Measurements from ENCODE around the gene DUS1L.

The DUS1L gene

DNA sequence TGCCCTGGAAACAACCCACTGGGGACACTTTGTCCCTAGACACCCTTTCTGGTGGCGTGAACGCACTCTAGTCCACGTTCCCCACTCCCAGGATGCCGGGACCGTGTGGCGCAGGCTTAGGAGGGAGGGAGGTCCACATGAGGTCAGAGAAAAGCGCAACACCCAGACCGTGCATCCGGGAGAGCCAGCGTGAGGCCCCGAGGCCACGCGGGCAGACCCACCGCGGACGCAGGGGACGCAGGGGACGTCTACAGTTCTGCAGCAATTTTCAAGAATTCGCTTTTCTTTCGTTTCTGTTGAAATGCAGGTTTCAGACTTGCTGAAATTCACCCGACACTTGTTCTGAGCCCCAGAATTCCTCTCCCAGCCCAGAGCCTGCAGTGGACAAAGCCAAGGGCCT lies 18.7 kb downstream of the DUS1L start:
- TF ChIP-seq, protein P1, sequence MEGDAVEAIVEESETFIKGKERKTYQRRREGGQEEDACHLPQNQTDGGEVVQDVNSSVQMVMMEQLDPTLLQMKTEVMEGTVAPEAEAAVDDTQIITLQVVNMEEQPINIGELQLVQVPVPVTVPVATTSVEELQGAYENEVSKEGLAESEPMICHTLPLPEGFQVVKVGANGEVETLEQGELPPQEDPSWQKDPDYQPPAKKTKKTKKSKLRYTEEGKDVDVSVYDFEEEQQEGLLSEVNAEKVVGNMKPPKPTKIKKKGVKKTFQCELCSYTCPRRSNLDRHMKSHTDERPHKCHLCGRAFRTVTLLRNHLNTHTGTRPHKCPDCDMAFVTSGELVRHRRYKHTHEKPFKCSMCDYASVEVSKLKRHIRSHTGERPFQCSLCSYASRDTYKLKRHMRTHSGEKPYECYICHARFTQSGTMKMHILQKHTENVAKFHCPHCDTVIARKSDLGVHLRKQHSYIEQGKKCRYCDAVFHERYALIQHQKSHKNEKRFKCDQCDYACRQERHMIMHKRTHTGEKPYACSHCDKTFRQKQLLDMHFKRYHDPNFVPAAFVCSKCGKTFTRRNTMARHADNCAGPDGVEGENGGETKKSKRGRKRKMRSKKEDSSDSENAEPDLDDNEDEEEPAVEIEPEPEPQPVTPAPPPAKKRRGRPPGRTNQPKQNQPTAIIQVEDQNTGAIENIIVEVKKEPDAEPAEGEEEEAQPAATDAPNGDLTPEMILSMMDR (IDR thresholded peaks at IDR 0.05; ENCODE audit: low read length), result no peak
- no peak for TF ChIP-seq EZH2 (IDR thresholded peaks at IDR 0.05; ENCODE audit: borderline replicate concordance, low read length)
- no peaks in the 10 kb centered on the region; the same call in none of the 2 replicates for H3K36me3 ChIP-seq (ENCODE audit: insufficient read depth, low read length)
- H3K9me2 ChIP-seq (ENCODE audit: low read depth, low read length), result no peaks in the 10 kb centered on the region
- H3K79me2 ChIP-seq (ENCODE audit: insufficient read depth, low read length), result no peaks in the 10 kb centered on the region
- H3F3A ChIP-seq (ENCODE audit: insufficient read depth, low read length), result no peaks in the 10 kb centered on the region
- no peak overlapping the region for H3K4me2 ChIP-seq (ENCODE audit: low read length)
- H3K27me3 ChIP-seq (ENCODE audit: insufficient read depth, low read length), result no peaks in the 10 kb centered on the region
- H3K9ac ChIP-seq (ENCODE audit: low read length), result no peak overlapping the region
- no peak overlapping the region for H3K4me3 ChIP-seq (ENCODE audit: low read depth, low read length, poor library complexity, severe bottlenecking)
- peaks cover 11% of the 10 kb centered on the region for H3K4me1 ChIP-seq (ENCODE audit: insufficient read depth, low read length, severe bottlenecking)
- H4K20me1 ChIP-seq (ENCODE audit: insufficient read depth, low read length), result no peaks in the 10 kb centered on the region
- H3K27ac ChIP-seq (ENCODE audit: low read depth, low read length, poor library complexity, severe bottlenecking), result no peak overlapping the region
- H2AFZ ChIP-seq (ENCODE audit: low read length), result no peak overlapping the region
- no peaks in the 10 kb centered on the region for H3K9me3 ChIP-seq (ENCODE audit: low read length)

DNA sequence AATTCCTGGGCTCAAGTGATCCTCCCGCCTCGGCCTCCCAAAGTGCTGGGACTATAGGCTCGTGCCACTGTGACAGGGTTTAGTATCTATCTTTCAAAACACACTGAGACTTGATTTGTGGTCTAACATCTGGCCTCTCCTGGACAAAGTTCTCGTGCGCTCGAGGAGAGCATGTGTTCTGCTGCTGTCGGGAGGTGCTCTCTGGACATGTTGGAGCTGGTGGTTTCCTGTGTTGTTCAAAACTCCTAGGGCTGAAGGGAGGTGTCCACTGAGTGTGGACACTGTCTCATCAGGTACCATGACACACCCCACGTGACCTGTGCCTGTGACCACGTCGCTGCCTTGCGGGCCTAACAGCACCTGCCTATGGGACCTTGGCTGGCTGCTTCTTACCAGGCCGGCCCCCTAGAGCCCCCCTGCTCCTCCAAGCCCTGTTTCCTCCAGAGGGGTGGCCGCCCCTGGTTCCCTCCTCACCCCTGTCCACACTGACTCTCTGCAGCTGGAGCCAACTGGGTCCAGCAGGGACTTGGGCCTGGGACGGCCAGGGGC lies 19.6 kb downstream of the DUS1L start:
- Histone ChIP-seq H2AFZ (ENCODE audit: low read length) (no peak overlapping the region), H3F3A (ENCODE audit: insufficient read depth, low read length) (no peaks in the 10 kb centered on the region), H3K9ac (ENCODE audit: low read length) (no peak overlapping the region), H3K4me3 (ENCODE audit: low read depth, low read length, poor library complexity, severe bottlenecking) (no peak overlapping the region), H3K4me1 (ENCODE audit: insufficient read depth, low read length, severe bottlenecking) (peaks cover 8% of the 10 kb centered on the region), H3K4me2 (ENCODE audit: low read length) (no peak overlapping the region), H3K9me3 (ENCODE audit: low read length) (no peaks in the 10 kb centered on the region), H3K27ac (ENCODE audit: low read depth, low read length, poor library complexity, severe bottlenecking) (no peak overlapping the region), H3K27me3 (ENCODE audit: insufficient read depth, low read length) (no peaks in the 10 kb centered on the region), H4K20me1 (ENCODE audit: insufficient read depth, low read length) (no peaks in the 10 kb centered on the region), H3K9me2 (ENCODE audit: low read depth, low read length) (no peaks in the 10 kb centered on the region), H3K79me2 (ENCODE audit: insufficient read depth, low read length) (no peaks in the 10 kb centered on the region), H3K36me3 (ENCODE audit: insufficient read depth, low read length) (no peaks in the 10 kb centered on the region; the same call in none of the 2 replicates)
- no peak for TF ChIP-seq EZH2 (IDR thresholded peaks at IDR 0.05; ENCODE audit: borderline replicate concordance, low read length)

DNA sequence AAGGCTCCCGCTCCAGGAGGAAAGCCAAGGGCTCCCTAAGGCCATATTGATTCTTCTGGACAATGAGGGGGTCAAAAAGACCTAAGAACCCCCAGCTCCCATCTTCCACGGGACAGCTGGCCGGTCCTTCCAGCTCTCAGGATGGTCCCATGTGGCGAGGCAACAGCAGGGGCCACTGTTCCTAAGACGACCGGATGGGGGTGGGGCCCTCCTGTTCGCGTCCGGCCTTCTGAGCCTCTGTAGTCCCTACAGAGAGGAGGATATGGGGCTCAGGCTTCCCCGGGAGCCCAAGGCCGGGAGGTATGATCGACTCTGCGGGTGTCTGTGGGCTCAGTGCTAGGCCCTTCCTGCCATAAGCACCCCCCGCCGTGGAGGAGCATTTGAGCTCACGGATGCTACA lies 22.1 kb downstream of the DUS1L start:
- H3K36me3 ChIP-seq (ENCODE audit: insufficient read depth, low read length), result no peaks in the 10 kb centered on the region
- H4K20me1 ChIP-seq (ENCODE audit: insufficient read depth, low read length), result no peaks in the 10 kb centered on the region
- H3K9ac ChIP-seq (ENCODE audit: low read length), result no peak overlapping the region
- H3K4me1 ChIP-seq (ENCODE audit: insufficient read depth, low read length, severe bottlenecking), result no peaks in the 10 kb centered on the region
- no peaks in the 10 kb centered on the region for H3K27me3 ChIP-seq (ENCODE audit: insufficient read depth, low read length)
- no peak overlapping the region for H3K4me2 ChIP-seq (ENCODE audit: low read length)
- H2AFZ ChIP-seq (ENCODE audit: low read length), result no peak overlapping the region
- TF ChIP-seq, protein P1 (IDR thresholded peaks at IDR 0.05; ENCODE audit: low read length), result no peak
- no peak for TF ChIP-seq EZH2 (IDR thresholded peaks at IDR 0.05; ENCODE audit: borderline replicate concordance, low read length)
- H3K9me2 ChIP-seq (ENCODE audit: low read depth, low read length), result no peaks in the 10 kb centered on the region
- H3K27ac ChIP-seq (ENCODE audit: low read depth, low read length, poor library complexity, severe bottlenecking), result no peak overlapping the region
- no peaks in the 10 kb centered on the region for H3K79me2 ChIP-seq (ENCODE audit: insufficient read depth, low read length)
- no peaks in the 10 kb centered on the region for H3K9me3 ChIP-seq (ENCODE audit: low read length)
- H3F3A ChIP-seq (ENCODE audit: insufficient read depth, low read length), result no peaks in the 10 kb centered on the region
- H3K4me3 ChIP-seq (ENCODE audit: low read depth, low read length, poor library complexity, severe bottlenecking), result no peak overlapping the region

DNA sequence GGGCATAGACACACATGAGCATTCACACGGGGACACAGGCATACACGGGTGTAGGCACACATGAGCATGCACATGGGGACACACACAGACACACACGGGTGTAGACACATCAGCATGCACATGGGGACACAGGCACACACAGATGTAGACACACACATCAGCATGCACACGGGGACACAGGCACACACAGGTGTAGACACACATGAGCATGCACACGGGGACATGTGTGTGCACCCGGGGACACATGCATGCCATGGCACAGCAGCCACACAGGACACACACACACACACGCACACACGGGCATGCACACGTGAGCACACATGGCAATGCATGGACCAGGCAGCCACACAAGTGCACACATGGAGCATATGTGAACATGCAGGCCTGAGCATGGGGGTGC lies 23.0 kb downstream of the DUS1L start:
- Histone ChIP-seq H3K27me3 (ENCODE audit: insufficient read depth, low read length) (no peaks in the 10 kb centered on the region), H4K20me1 (ENCODE audit: insufficient read depth, low read length) (no peaks in the 10 kb centered on the region), H3F3A (ENCODE audit: insufficient read depth, low read length) (no peaks in the 10 kb centered on the region), H3K27ac (ENCODE audit: low read depth, low read length, poor library complexity, severe bottlenecking) (no peak overlapping the region), H3K4me3 (ENCODE audit: low read depth, low read length, poor library complexity, severe bottlenecking) (no peak overlapping the region), H3K36me3 (ENCODE audit: insufficient read depth, low read length) (no peaks in the 10 kb centered on the region), H3K4me1 (ENCODE audit: insufficient read depth, low read length, severe bottlenecking) (peaks cover 5% of the 10 kb centered on the region), H3K79me2 (ENCODE audit: insufficient read depth, low read length) (no peaks in the 10 kb centered on the region), H2AFZ (ENCODE audit: low read length) (no peak overlapping the region), H3K4me2 (ENCODE audit: low read length) (no peak overlapping the region), H3K9me3 (ENCODE audit: low read length) (no peaks in the 10 kb centered on the region), H3K9me2 (ENCODE audit: low read depth, low read length) (no peaks in the 10 kb centered on the region), H3K9ac (ENCODE audit: low read length) (no peak overlapping the region)
- no peak for TF ChIP-seq EZH2 (IDR thresholded peaks at IDR 0.05; ENCODE audit: borderline replicate concordance, low read length)
- TF ChIP-seq, protein P1 (IDR thresholded peaks at IDR 0.05; ENCODE audit: low read length), result no peak
